DOHH2 (cell line): ENCODE data around the gene NELFB.

ENCODE experiments used
- H3F3A ChIP-seq: fragments of 200-600 bp; sonication (generic), shearing (Covaris generic); 2 replicates; pipeline ENCODE4 v1.6.0; 2016; ENCODE audit warnings: antibody characterized with exemption, mild to moderate bottlenecking; ENCODE audit not compliant: control insufficient read depth, insufficient read depth
- H3K27ac ChIP-seq: fragments of 200-600 bp; sonication (generic); 2 replicates; pipeline ENCODE4 v1.5.1; 2014; ENCODE audit warnings: low read depth, mild to moderate bottlenecking, low read length, moderate library complexity
- H3K27me3 ChIP-seq: fragments of 200-600 bp; sonication (generic); 2 replicates; pipeline ENCODE4 v1.6.1; 2014; ENCODE audit warnings: mild to moderate bottlenecking, low read length, mixed read lengths; ENCODE audit not compliant: control insufficient read depth
- H3K36me3 ChIP-seq: fragments of 200-600 bp; sonication (generic); 2 replicates; pipeline ENCODE4 v1.6.1; 2014; ENCODE audit warnings: mild to moderate bottlenecking, low read length, moderate library complexity, mixed read lengths; ENCODE audit not compliant: control insufficient read depth
- H3K4me1 ChIP-seq: fragments of 200-600 bp; sonication (generic); 2 replicates; pipeline ENCODE4 v1.6.1; 2014; ENCODE audit warnings: mild to moderate bottlenecking, low read length, mixed read lengths; ENCODE audit not compliant: control insufficient read depth
- H3K4me2 ChIP-seq: fragments of 200-600 bp; sonication (generic); 2 replicates; pipeline ENCODE4 v1.6.0; 2014; ENCODE audit warnings: mild to moderate bottlenecking, low read length, moderate library complexity
- H3K4me3 ChIP-seq: fragments of 200-600 bp; sonication (generic); 2 replicates; pipeline ENCODE4 v1.5.1; 2014; ENCODE audit warnings: mild to moderate bottlenecking, low read length, mixed read lengths
- H3K79me2 ChIP-seq: fragments of 200-600 bp; sonication (generic); 2 replicates; pipeline ENCODE4 v1.6.1; 2014; ENCODE audit warnings: mild to moderate bottlenecking, low read length, mixed read lengths; ENCODE audit not compliant: control insufficient read depth
- H3K9me2 ChIP-seq: fragments of 200-600 bp; sonication (generic); replicated peaks from 2 replicates; pipeline ENCODE4 v1.6.1; 2014; ENCODE audit warnings: mild to moderate bottlenecking, low read length, mixed read lengths; ENCODE audit not compliant: control insufficient read depth
- H3K9me3 ChIP-seq: fragments of 200-600 bp; sonication (generic); 2 replicates; pipeline ENCODE4 v1.6.1; 2014; ENCODE audit warnings: antibody characterized with exemption, low read length, mixed read lengths; ENCODE audit not compliant: control insufficient read depth, insufficient read depth
- H4K20me1 ChIP-seq: fragments of 200-600 bp; sonication (generic); 2 replicates; pipeline ENCODE4 v1.6.0; 2014; ENCODE audit warnings: low read depth, mild to moderate bottlenecking, antibody characterized with exemption, low read length, moderate library complexity; ENCODE audit not compliant: control insufficient read depth, insufficient read depth
- EZH2phosphoT487 ChIP-seq: fragments of 200-600 bp; sonication (generic); IDR thresholded peaks from 2 replicates; pipeline ENCODE4 v1.6.1; 2017; ENCODE audit warnings: borderline replicate concordance, mild to moderate bottlenecking, antibody characterized with exemption, low read length, moderate library complexity, mixed read lengths
- TF ChIP-seq, protein P1 (sequence below): fragments of 200-600 bp; sonication (generic); IDR thresholded peaks from one replicate; pipeline ENCODE4 v1.5.1; 2014; ENCODE audit warnings: antibody characterized with exemption, mild to moderate bottlenecking, low read depth, low read length; ENCODE audit not compliant: poor library complexity, severe bottlenecking

The NELFB gene

DNA sequence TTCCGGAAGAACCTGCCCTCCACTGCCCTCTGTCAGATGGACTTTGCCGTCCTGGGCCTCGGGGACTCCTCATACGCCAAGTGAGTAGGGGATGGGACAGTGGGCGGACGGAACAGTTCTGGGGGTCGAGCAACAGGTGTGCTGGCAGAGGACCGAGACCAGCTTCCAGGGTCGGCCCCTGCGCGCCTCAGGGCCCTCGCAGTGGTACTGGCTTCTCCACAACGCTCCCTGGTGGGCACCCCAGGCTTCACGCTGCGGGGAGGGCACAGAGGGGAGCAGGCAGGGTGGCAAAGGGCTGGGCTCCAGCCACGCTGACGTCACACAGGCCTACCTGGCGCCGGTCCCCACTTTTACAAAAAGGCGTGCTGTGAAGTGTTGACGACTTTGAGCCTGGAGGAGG, 42.6 kb upstream of the NELFB start:
- no peak overlapping the region for H3K27ac ChIP-seq
- peaks cover 43% of the 10 kb centered on the region for H3K36me3 ChIP-seq
- H3K4me1 ChIP-seq: no peaks in the 10 kb centered on the region

DNA sequence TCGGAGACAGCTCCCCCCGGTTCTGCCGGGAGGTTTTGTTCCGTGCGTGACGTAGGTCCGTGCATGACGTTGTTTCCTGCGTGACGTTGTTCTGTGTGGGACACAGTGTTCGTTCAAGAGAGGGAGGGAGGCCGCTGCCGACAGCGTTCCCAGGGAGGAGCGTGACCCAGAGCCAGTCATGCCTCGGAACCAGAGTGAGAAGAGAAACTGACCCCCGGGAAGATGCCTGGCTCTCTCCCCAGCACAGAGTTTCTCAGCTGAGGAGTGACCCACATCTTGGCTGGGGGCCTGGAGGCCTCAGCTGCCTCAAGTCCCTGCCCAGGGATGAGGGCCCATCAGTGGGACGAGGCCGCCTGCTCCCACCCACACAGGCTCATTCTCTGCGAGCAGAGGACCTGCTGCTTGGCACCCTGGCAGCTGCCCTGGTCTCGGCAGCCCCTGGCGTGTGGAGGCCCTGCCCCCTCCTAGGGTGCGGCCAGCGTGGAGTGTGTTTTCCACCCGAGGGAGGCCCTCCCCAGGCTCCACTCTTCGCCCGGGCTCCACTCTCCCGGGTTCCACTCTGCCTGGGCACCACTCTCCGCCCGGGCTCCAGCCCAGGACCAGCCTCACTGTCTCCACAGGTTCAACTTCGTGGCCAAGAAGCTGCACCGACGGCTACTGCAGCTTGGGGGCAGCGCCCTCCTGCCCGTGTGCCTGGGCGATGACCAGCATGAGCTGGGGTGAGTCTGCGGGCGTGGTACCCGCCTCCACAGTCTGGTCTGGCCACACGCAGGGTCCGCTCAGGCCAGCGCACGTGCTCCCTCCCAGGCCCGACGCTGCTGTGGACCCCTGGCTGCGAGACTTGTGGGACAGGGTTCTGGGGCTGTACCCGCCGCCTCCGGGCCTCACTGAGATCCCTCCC, 41.7 kb upstream of the NELFB start:
- no peaks in the 10 kb centered on the region for H4K20me1 ChIP-seq
- H3K4me1 ChIP-seq: no peaks in the 10 kb centered on the region
- peaks cover 43% of the 10 kb centered on the region for H3K36me3 ChIP-seq

More for the DNA sequence above, 42.6 kb upstream of the NELFB start:
- Histone ChIP-seq H3K4me2 (no peak overlapping the region), H3K4me3 (no peak overlapping the region), H3F3A (no peaks in the 10 kb centered on the region), H3K79me2 (peaks cover 9% of the 10 kb centered on the region), H3K9me2 (no peaks in the 10 kb centered on the region), H3K9me3 (no peaks in the 10 kb centered on the region), H3K27me3 (no peaks in the 10 kb centered on the region), H4K20me1 (no peaks in the 10 kb centered on the region)
- no peak for TF ChIP-seq EZH2phosphoT487
- TF ChIP-seq, protein P1, sequence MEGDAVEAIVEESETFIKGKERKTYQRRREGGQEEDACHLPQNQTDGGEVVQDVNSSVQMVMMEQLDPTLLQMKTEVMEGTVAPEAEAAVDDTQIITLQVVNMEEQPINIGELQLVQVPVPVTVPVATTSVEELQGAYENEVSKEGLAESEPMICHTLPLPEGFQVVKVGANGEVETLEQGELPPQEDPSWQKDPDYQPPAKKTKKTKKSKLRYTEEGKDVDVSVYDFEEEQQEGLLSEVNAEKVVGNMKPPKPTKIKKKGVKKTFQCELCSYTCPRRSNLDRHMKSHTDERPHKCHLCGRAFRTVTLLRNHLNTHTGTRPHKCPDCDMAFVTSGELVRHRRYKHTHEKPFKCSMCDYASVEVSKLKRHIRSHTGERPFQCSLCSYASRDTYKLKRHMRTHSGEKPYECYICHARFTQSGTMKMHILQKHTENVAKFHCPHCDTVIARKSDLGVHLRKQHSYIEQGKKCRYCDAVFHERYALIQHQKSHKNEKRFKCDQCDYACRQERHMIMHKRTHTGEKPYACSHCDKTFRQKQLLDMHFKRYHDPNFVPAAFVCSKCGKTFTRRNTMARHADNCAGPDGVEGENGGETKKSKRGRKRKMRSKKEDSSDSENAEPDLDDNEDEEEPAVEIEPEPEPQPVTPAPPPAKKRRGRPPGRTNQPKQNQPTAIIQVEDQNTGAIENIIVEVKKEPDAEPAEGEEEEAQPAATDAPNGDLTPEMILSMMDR: peak; percentile 14

DNA sequence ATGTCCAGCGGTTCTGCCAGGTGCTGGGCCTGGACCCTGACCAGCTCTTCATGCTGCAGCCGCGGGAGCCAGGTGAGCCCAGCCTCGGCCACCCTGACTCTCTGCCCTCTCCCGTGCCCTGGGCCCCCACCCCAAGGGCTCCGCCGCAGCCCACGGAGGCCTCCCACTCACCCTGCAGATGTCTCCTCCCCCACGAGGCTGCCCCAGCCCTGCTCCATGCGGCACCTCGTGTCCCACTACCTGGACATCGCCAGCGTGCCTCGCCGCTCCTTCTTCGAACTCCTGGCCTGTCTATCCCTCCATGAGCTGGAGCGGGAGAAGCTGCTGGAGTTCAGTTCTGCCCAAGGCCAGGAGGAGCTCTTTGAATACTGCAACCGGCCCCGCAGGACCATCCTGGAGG, 40.5 kb upstream of the NELFB start:
- Histone ChIP-seq H3K27me3 (no peaks in the 10 kb centered on the region), H4K20me1 (no peaks in the 10 kb centered on the region), H3K9me2 (no peaks in the 10 kb centered on the region), H3K27ac (no peak overlapping the region), H3K4me1 (no peaks in the 10 kb centered on the region), H3K9me3 (no peaks in the 10 kb centered on the region), H3K4me3 (no peak overlapping the region), H3K79me2 (no peaks in the 10 kb centered on the region), H3F3A (no peaks in the 10 kb centered on the region; the same call in 1 of the 2 replicates), H3K4me2 (no peak overlapping the region), H3K36me3 (peaks cover 36% of the 10 kb centered on the region)
- TF ChIP-seq, protein P1: no peak
- TF ChIP-seq EZH2phosphoT487: no peak

More for the DNA sequence above, 41.7 kb upstream of the NELFB start:
- Histone ChIP-seq H3K27ac (no peak overlapping the region), H3K9me3 (no peaks in the 10 kb centered on the region), H3K4me2 (no peak overlapping the region), H3K9me2 (no peaks in the 10 kb centered on the region), H3F3A (no peaks in the 10 kb centered on the region), H3K79me2 (peaks cover 5% of the 10 kb centered on the region; the same call in 1 of the 2 replicates), H3K4me3 (no peak overlapping the region), H3K27me3 (no peaks in the 10 kb centered on the region)
- no peak for TF ChIP-seq EZH2phosphoT487
- TF ChIP-seq, protein P1: peak; percentile 22
